Skeletal muscle tissue (tissue), 4 donors: ENCODE measurements around the gene CREG1. TPM values are rescaled to one million over a fixed set of nuclear protein-coding genes. Genes with fewer than 3 reads are reported as not detected.

Source experiments
- H3K27ac ChIP-seq: one replicate; pipeline ENCODE4 v1.7.0; 2013; ENCODE audit warnings: mild to moderate bottlenecking, low read depth, low read length, inconsistent platforms
- H3K27me3 ChIP-seq, 3 donors: one replicate each; pipeline ENCODE4 v1.7.0; 2013; ENCODE audit warnings: low read length in 3 of 3; ENCODE audit not compliant: control insufficient read depth in 3 of 3, insufficient read depth in 3 of 3
- H3K36me3 ChIP-seq, 3 donors: one replicate each; pipeline ENCODE4 v1.7.0; 2013; ENCODE audit warnings: low read length in 3 of 3; ENCODE audit not compliant: control insufficient read depth in 3 of 3, insufficient read depth in 3 of 3
- H3K4me1 ChIP-seq, 3 donors: one replicate each; pipeline ENCODE4 v1.7.0; 2013; ENCODE audit warnings: low read length in 3 of 3, mild to moderate bottlenecking in 3 of 3; ENCODE audit not compliant: control insufficient read depth in 3 of 3, insufficient read depth in 3 of 3
- H3K4me3 ChIP-seq, 3 donors: one replicate each; pipeline ENCODE4 v1.7.0; 2013; ENCODE audit warnings: low read length in 3 of 3
- H3K9ac ChIP-seq, 3 donors: one replicate each; pipeline ENCODE4 v1.7.0; 2013; ENCODE audit warnings: low read length in 3 of 3, mild to moderate bottlenecking in 3 of 3, moderate library complexity in 2 of 3, low read depth in 1 of 3
- H3K9me3 ChIP-seq, 3 donors: one replicate each; pipeline ENCODE4 v1.7.0; 2013; ENCODE audit warnings: low read length in 3 of 3; ENCODE audit not compliant: control insufficient read depth in 3 of 3
- total RNA-seq: library from RNA; depleted of rRNA; stranded (reverse); fragments of >200 nt; gene quantifications from one replicate; pipeline ENCODE4 v1.2.3, GENCODE V29; 2014
- donor health status: Osteomylitis.

CREG1 gene
- total RNA-seq, 1 donor from 2014 or later, result 25.6 TPM

DNA sequence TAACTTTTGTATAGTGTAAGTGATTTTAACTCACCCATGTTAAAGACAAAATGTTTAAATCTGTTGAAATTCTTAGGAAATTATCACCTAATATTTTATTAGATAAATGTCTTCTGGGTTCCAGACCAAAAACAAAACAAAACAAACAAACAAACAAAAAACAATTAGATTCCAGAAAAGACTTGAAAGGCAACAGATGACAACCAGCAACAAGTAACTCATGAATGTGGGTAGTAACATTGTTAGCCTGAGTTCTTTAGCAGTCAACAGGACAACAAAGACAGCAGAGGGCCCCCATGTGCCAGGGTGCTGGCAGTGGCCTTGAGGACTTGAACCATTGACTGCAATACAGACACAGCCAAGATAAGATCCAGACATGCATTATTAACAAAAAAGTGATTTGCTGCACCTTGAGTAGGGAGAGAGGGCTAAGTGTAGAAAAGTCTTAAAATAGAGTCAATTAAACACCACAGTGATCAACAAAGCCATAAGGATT lies 32.8 kb downstream of the CREG1 start:
- Histone ChIP-seq H3K4me1 (no peaks in the 10 kb centered on the region), H3K4me3 (no peak overlapping the region), H3K36me3 (no peaks in the 10 kb centered on the region), H3K9me3 (no peaks in the 10 kb centered on the region), H3K27ac (no peak overlapping the region), H3K27me3 (peaks cover 0 to 5% (median 0%) of the 10 kb centered on the region in 3 donors), H3K9ac (no peak overlapping the region)

DNA sequence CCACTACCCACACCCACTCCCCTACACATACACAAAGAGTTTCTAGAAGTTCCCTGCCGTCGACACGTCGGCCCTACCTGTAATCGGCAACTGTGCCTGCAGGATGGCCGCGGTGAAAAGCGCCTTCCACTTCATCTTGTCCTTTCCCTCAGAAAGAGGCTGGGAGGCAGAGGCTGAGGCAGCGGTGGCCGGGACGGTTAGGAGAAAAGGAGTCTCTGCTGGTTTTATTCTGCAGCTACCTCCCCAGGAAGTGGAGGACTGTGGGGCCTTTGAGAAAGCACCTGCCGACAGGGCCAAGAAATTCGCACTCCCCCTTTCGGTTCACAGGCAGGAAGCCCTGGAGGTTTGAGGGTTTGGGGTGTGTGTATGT lies 35.2 kb downstream of the CREG1 start, which contains the start of gene CD247:
Gene CD247 (minus strand): TSS at position 199 of the 370 bp plus-strand sequence. CDS start 64 bp downstream, at position 135.
- Histone ChIP-seq H3K9me3 (no peaks in the 10 kb centered on the region), H3K4me1 (no peaks in the 10 kb centered on the region), H3K4me3 (no peak within 1 kb of the TSS), H3K36me3 (no peaks in the 10 kb centered on the region), H3K27me3 (peaks cover 0 to 5% (median 0%) of the 10 kb centered on the region in 3 donors), H3K27ac (no peak within 1 kb of the TSS), H3K9ac (no peak within 1 kb of the TSS)

DNA sequence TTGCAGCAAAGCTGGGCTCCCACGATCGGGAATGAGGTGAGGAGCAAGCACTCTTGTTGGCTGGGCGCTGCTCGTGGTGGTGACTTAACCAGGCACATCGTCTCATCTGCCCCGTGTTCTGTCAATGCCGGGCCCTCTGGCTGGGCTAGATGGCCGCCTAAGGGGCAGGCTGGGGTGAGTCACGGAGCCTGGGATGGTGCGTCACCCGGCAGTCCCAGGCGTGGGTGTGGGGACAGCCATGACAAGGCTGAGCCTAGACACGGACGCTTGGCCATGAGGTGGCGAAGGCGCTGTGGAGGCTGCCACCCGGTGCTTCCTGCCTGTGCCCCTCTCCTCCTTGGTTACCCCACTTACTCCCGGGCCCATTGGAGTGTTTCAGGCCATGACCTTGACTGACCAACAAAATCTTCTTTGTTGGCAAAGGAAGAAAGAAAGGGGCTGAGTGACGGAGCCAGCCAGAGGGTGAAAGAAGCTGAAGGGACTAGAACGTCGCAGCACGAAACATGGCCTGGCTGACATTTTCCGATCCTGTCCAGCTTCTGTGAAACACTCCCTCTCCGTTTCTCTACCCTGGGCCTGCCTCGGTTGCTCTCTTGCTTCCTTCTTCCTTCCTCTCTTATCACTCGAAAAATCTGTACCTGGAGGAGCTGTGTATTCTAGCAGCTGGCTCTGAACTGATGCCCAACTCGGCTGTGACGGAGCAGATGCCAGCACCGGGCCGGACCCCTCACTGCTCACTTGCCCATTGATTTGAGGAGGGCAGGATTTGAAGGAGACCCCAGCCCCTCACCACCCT lies 35.8 kb downstream of the CREG1 start:
- Histone ChIP-seq H3K9ac (no peak overlapping the region), H3K4me3 (no peak overlapping the region), H3K4me1 (no peaks in the 10 kb centered on the region), H3K27ac (no peak overlapping the region), H3K27me3 (peaks cover 0 to 5% (median under 1%) of the 10 kb centered on the region in 3 donors), H3K9me3 (no peaks in the 10 kb centered on the region), H3K36me3 (no peaks in the 10 kb centered on the region)

DNA sequence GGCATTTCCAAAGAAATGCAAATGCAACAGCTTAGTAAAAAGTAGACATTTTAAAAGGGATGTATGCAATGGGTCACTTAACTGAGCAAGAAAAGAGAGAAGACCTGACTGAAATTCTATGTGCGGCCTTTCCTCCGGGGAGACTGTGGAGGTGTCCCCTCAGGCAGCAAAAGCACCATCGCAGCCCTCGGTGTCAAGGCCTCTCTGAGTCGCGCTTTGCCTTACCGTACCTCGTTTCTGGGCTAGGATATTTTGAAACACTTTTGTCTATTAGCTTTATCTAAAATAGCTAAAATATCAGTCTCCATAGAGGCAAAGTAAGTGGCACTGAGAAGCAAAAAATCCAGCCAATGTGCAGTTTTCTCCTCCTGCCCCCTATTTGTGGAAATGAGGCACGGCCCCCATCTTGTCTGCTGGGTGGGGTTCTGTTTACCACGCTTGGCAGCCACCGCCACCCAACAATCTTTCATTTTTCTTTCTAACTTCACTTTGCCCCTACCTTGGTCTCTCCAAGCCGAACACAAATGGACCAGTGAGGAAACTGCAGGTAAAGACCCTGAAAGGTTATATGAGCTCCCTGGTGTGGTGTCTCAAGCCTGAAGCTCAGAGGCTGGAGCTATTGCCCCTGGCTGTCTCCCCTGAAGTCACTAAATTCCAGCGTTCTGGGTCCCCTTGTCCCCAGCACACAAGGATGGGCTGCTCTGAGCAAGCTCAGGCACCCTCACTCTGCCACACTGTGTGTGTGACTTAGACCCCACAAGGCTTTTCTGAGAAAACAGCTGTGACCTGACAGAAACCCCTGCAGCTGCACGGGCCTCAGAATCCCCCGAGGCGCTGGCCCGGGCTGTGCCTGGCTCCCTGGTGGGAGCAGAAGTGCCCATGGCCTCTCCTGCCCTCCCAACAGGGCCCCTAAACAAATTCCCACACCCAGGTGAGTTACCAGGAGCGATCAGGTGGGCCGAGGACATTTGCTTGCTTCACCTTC lies 36.9 kb downstream of the CREG1 start:
- no peaks in the 10 kb centered on the region for H3K36me3 ChIP-seq
- no peak overlapping the region for H3K4me3 ChIP-seq
- H3K27me3 ChIP-seq, result peaks cover 0 to 5% (median 3%) of the 10 kb centered on the region in 3 donors
- H3K27ac ChIP-seq, result no peak overlapping the region
- H3K9me3 ChIP-seq, result no peaks in the 10 kb centered on the region
- no peaks in the 10 kb centered on the region for H3K4me1 ChIP-seq
- no peak overlapping the region for H3K9ac ChIP-seq

DNA sequence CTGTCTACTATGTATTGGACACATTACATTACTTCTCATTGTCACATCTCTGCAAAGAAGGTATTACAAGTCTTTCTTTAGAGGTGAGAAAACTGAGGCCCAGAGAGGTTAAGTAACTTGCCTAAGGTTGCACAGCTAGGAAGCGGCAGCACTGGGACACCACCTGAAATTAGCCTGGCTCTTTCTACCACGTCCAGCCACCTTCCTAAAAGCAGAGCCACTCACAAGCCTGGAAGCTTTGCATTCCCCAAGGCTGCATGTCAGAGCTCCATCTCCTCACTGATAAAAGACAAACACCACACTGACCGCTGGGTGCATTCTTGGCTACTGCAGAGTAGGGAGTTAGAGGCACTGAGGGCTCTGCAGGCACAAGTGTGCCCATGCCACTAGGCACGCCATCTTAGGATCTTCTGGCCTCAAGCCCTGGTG lies 37.7 kb downstream of the CREG1 start:
- Histone ChIP-seq H3K4me3 (no peak overlapping the region), H3K36me3 (no peaks in the 10 kb centered on the region), H3K9me3 (no peaks in the 10 kb centered on the region), H3K4me1 (no peaks in the 10 kb centered on the region), H3K27ac (no peak overlapping the region), H3K9ac (no peak overlapping the region), H3K27me3 (peaks cover 0 to 5% (median 3%) of the 10 kb centered on the region in 3 donors)

DNA sequence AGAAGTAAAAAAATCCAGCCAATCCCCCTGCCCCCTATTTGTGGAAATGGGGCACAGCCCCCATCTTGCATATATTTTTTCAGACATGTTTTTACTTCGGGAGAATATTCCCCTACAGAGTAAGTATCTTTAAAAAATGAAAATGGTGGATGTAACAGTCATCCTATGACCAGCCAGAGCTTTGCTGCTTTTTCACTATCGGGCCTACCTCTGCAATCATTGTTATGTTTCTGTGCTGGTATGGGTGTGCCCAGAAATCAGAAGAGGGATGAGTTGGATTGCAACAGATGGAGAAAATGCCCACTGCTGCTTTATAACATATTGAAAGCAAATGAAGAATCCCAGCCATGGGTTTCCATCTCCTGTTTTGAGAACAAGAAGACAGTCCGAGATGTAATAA lies 38.1 kb downstream of the CREG1 start:
- Histone ChIP-seq H3K27ac (no peak overlapping the region), H3K9ac (no peak overlapping the region), H3K9me3 (no peaks in the 10 kb centered on the region), H3K27me3 (peaks cover 0 to 6% (median 5%) of the 10 kb centered on the region in 3 donors), H3K4me1 (no peaks in the 10 kb centered on the region), H3K4me3 (no peak overlapping the region), H3K36me3 (no peaks in the 10 kb centered on the region)

DNA sequence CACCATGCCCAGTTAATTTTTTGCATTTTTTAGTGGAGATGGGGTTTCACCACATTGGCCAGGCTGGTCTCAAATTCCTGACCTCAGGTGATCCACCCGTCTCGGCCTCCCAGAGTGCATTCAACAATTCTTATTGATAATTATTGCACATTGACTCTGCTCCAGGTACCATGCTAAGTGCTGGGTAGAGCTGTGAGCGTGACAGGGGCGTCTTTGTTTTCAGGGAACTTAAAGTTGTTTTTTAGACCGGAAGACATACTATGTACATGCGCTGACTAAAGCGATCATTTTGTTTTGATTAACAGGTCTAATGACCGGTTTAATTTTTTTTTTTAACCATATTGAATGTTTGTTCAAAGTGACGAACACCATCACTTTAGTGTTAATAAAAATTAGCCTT lies 39.3 kb downstream of the CREG1 start:
- H3K27ac ChIP-seq, result no peak overlapping the region
- no peaks in the 10 kb centered on the region for H3K4me1 ChIP-seq
- H3K4me3 ChIP-seq, result no peak overlapping the region

DNA sequence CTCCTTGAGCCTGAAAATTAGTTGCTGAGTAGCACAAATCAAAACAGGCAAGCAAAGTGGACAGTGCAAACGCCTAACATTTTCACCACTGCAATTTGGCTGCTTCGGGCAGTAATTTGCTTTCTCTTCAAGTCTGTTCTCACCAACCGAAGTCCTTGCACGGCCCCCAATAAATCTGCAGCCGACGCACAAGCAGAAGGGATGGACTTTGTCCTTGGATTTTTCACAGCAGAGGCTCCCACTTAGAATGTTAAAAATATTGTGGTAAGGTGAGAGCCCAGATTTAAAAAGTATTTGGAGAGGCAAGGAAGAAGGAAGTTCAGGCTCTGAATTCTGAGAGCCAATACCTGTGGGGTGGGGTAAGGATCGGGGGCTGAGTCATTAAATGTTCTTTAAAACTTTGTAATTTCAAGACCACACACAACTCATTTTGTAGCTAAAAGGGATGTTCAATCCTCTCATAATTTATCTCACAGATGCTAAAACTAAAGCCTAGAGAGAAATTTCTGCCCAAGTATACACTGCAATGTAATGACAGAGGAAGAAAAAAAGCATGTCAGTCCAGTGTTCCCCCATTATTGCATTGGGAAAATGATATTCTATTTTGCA lies 41.4 kb downstream of the CREG1 start:
- Histone ChIP-seq H3K36me3 (no peaks in the 10 kb centered on the region), H3K4me3 (no peak overlapping the region), H3K27me3 (peaks cover 0 to 12% (median 3%) of the 10 kb centered on the region in 3 donors), H3K9ac (no peak overlapping the region), H3K27ac (no peak overlapping the region), H3K4me1 (no peaks in the 10 kb centered on the region), H3K9me3 (no peaks in the 10 kb centered on the region)

More for the DNA sequence above, 39.3 kb downstream of the CREG1 start:
- no peak overlapping the region for H3K9ac ChIP-seq
- H3K27me3 ChIP-seq, result peaks cover 0 to 12% (median 8%) of the 10 kb centered on the region in 3 donors
- no peaks in the 10 kb centered on the region for H3K9me3 ChIP-seq
- H3K36me3 ChIP-seq, result no peaks in the 10 kb centered on the region

DNA sequence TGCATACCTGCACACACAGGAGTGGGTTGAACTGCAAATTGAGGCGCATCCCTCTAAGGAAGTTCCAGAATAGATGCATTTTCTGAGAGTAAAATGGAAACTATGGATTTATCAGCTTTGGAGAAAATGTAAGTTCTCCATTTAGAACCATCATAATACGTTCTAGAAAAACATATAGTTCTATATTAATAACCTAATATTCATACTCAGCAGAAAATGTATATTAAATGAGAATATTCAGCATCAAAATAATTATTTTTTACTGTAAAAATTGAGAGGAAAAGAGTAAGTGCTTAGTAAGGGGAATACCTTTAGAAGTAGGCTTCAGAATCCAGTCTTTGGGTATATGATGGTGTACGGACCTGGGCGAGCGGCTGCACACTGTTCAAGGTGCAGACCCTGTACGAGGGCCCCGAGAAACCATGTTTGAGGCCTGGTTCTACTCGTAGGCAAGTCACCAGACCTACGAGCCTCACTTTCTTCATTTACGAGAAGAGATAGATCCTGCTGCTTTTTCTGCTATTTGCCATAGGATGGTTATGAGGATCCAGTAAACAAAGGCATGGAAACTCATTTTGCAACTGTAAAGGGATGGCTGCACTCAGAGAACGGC lies 42.1 kb downstream of the CREG1 start:
- no peak overlapping the region for H3K9ac ChIP-seq
- no peaks in the 10 kb centered on the region for H3K36me3 ChIP-seq
- peaks cover 0 to 12% (median 3%) of the 10 kb centered on the region in 3 donors for H3K27me3 ChIP-seq
- no peaks in the 10 kb centered on the region for H3K9me3 ChIP-seq
- H3K4me1 ChIP-seq, result no peaks in the 10 kb centered on the region
- H3K27ac ChIP-seq, result no peak overlapping the region
- no peak overlapping the region for H3K4me3 ChIP-seq
